Breast epithelium (tissue), 4 donors: ENCODE results near the gene CXCL1. TPM values are rescaled to one million over a fixed set of nuclear protein-coding genes. Genes with fewer than 3 reads are reported as not detected.

Source experiments
- DNase-seq, 2 donors: peaks; one replicate each; pipeline ENCODE4 v3.0.0-alpha.2; 2019; ENCODE audit warnings: low spot score in 2 of 2
- H3K27ac ChIP-seq, 2 donors: fragments of 200-600 bp; sonication (generic) in 1 of 2; one replicate each; pipeline ENCODE4 v1.5.1; 2016 to 2019; ENCODE audit warnings: mild to moderate bottlenecking in 1 of 2
- H3K27me3 ChIP-seq, 2 donors: fragments of 200-600 bp; sonication (generic) in 1 of 2; one replicate each; pipeline versions ENCODE4 v1.5.1 to v1.6.0; 2017 to 2019; ENCODE audit warnings: control low read depth in 1 of 2, mild to moderate bottlenecking in 1 of 2
- H3K36me3 ChIP-seq: fragments of 200-600 bp; one replicate; pipeline ENCODE4 v1.5.1; 2019
- H3K4me1 ChIP-seq, 2 donors: fragments of 200-600 bp; sonication (generic); one replicate each; pipeline ENCODE4 v1.5.1; 2016 to 2019; ENCODE audit warnings: control low read depth in 1 of 2
- H3K4me3 ChIP-seq, 3 donors: fragments of 200-600 bp; sonication (generic); 1 replicate in 2 of 3; 2 replicates in 1 of 3; pipeline ENCODE4 v1.5.1; 2016 to 2019; ENCODE audit warnings: mild to moderate bottlenecking in 3 of 3, moderate library complexity in 2 of 3
- H3K9me3 ChIP-seq, 2 donors: fragments of 200-600 bp; sonication (generic) in 1 of 2; one replicate each; pipeline ENCODE4 v1.5.1; 2016 to 2019; ENCODE audit warnings: control low read depth in 1 of 2
- POLR2A ChIP-seq: fragments of 450-650 bp; IDR thresholded peaks from one replicate; pipeline ENCODE4 v1.6.1; 2016; ENCODE audit warnings: antibody characterized with exemption, mild to moderate bottlenecking, moderate library complexity
- POLR2AphosphoS5 ChIP-seq, 3 donors: sonication (generic); formaldehyde crosslinking; IDR thresholded peaks; one replicate each; pipeline ENCODE4 v1.6.1; 2017; ENCODE audit warnings: antibody characterized with exemption in 3 of 3
- intact Hi-C: fragments of 100-400 bp; cut with DNase I; formaldehyde crosslinking; loops from one replicate; pipeline ENCODE4 v1.15.1; 2023; ENCODE audit warnings: low total_unique reads
- total RNA-seq, 3 donors: library from RNA; depleted of rRNA; stranded (reverse); fragments of >200 nt; gene quantifications; one replicate each; pipeline ENCODE4 v1.1.0, GENCODE V29; 2016
- TF ChIP-seq, protein P1 (sequence below), 3 donors: fragments of 450-650 bp; IDR thresholded peaks; one replicate each; pipeline ENCODE4 v1.5.1; 2016 to 2017; ENCODE audit warnings: antibody characterized with exemption in 3 of 3, mild to moderate bottlenecking in 3 of 3, moderate library complexity in 3 of 3

The CXCL1 gene
- total RNA-seq, 3 donors from 2014 or later: 0.80 to 31.3 (median 17.7) TPM

DNA sequence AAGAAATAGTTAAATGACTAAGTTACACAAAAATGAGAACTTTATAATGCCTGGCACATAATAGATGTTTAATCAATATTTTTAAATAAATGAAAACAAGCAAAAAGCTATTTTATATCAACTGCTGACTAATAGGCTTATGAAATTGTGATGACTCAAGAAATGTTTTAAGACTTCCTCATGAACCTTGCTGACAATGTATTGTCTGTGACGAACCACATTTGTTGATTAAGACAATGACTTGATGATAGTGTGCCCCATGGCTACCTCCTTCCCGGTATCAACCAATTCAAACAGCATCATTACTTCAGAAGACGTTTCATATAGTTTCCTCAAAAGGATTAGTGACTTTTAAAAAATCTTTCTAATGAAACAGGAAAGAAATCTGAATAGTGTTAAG is 24.8 kb upstream of the CXCL1 start:
- no peak for TF ChIP-seq POLR2AphosphoS5 (IDR thresholded peaks at IDR 0.05)
- TF ChIP-seq, protein P1, sequence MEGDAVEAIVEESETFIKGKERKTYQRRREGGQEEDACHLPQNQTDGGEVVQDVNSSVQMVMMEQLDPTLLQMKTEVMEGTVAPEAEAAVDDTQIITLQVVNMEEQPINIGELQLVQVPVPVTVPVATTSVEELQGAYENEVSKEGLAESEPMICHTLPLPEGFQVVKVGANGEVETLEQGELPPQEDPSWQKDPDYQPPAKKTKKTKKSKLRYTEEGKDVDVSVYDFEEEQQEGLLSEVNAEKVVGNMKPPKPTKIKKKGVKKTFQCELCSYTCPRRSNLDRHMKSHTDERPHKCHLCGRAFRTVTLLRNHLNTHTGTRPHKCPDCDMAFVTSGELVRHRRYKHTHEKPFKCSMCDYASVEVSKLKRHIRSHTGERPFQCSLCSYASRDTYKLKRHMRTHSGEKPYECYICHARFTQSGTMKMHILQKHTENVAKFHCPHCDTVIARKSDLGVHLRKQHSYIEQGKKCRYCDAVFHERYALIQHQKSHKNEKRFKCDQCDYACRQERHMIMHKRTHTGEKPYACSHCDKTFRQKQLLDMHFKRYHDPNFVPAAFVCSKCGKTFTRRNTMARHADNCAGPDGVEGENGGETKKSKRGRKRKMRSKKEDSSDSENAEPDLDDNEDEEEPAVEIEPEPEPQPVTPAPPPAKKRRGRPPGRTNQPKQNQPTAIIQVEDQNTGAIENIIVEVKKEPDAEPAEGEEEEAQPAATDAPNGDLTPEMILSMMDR (IDR thresholded peaks at IDR 0.05): no peak
- no peak for TF ChIP-seq POLR2A
- Histone ChIP-seq H3K4me3 (no peak overlapping the region), H3K27ac (no peak overlapping the region), H3K4me1 (no peaks in the 10 kb centered on the region), H3K9me3 (no peaks in the 10 kb centered on the region), H3K36me3 (no peaks in the 10 kb centered on the region), H3K27me3 (no peaks in the 10 kb centered on the region)
- intact Hi-C loops: no loop called here
- DNase-seq: no peak

DNA sequence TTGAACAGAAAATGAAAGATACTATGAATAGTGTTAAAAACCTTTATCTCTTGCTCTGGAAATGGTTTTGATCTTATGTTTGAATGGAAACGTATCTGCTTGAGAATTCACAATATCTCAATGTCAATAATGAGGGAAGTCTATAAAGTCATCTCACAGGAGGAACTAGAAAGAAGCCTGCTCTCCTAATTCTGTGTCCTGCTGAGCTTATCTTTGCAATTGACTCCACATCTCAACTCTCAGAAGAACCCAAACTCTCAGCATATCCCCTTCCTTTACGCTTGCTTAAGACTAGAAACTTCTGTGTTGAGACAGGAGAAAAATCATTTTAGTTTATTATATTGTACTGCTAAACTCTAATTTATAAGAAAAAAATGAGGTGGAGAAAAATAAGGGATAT is 24.4 kb upstream of the CXCL1 start:
- intact Hi-C loops: no loop called here
- no peaks in the 10 kb centered on the region for H3K9me3 ChIP-seq
- H3K4me1 ChIP-seq: no peaks in the 10 kb centered on the region
- no peak overlapping the region for H3K27ac ChIP-seq
- H3K27me3 ChIP-seq: no peaks in the 10 kb centered on the region
- TF ChIP-seq, protein P1 (IDR thresholded peaks at IDR 0.05): no peak
- TF ChIP-seq POLR2AphosphoS5 (IDR thresholded peaks at IDR 0.05) (no peak), POLR2A (no peak)
- DNase-seq: no peak
- H3K36me3 ChIP-seq: no peaks in the 10 kb centered on the region
- no peak overlapping the region for H3K4me3 ChIP-seq

DNA sequence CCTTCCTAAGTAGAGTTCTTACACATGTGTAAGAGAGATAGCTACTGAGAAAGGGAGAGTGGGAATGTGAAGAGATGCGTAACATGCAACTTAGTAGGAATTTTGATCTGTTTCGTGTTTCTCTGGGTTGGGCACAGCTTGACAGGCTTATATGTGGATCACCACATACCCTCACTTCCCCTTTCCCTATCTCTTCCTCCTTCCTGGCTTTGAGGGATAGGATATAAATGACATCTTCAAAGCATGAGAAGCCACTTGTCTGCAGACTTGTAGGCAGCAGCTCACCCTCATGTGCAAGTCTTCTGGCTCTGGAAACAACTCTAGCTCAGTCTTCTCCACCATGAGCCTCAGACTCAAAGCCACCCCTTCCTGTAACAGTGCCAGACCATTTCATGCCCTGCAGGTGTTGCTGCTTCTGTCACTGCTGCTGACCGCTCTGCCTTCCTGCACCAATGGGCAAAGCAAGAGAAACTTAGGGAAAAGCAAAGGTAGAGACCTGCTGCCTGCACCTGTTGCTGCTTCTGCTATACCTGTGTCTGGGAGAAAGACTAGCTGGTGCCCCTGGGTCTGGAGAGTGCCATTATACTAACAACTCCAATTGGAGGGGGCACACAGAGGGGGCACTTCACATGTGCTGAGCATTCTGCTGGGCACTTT is 21.5 kb upstream of the CXCL1 start:
- intact Hi-C loops: no loop called here
- H3K27me3 ChIP-seq: no peaks in the 10 kb centered on the region
- TF ChIP-seq, protein P1 (IDR thresholded peaks at IDR 0.05): no peak
- TF ChIP-seq POLR2A: no peak
- no peak for TF ChIP-seq POLR2AphosphoS5 (IDR thresholded peaks at IDR 0.05)
- no peak overlapping the region for H3K27ac ChIP-seq
- no peaks in the 10 kb centered on the region for H3K9me3 ChIP-seq
- H3K4me3 ChIP-seq: no peak overlapping the region
- no peaks in the 10 kb centered on the region for H3K4me1 ChIP-seq
- DNase-seq: no peak
- no peaks in the 10 kb centered on the region for H3K36me3 ChIP-seq

DNA sequence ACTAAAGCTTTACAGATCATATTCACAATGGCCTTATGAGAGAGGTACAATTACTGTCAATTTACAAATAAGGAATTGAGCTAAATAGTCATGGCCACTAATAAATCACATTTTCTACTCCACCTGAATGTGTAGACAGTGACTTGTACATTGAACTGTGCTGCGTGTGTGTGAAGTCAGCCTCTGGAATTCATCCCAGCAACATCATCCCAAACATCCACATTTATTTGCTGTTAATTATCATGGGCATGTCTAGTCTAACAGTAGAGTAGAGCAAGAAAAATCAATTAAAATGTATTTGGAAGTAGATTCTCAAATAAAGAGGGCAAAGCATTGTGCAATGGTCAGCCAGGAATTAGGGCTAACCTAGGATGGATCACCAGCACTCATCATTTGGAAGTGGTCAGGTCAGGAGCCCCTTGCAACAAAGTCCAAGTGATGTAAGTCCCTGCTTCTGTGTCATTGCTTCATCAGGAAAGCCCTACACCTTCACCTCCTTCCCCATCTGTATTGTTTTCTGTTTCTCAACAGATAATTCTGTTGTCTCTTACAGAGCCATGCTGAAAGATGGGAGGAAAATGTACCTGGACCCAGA is 20.9 kb upstream of the CXCL1 start:
- Histone ChIP-seq H3K4me1 (no peaks in the 10 kb centered on the region), H3K36me3 (no peaks in the 10 kb centered on the region), H3K27ac (no peak overlapping the region), H3K27me3 (no peaks in the 10 kb centered on the region), H3K9me3 (no peaks in the 10 kb centered on the region), H3K4me3 (no peak overlapping the region)
- intact Hi-C loops: no loop called here
- no peak for DNase-seq
- TF ChIP-seq POLR2A: no peak
- TF ChIP-seq, protein P1 (IDR thresholded peaks at IDR 0.05): no peak
- no peak for TF ChIP-seq POLR2AphosphoS5 (IDR thresholded peaks at IDR 0.05)

DNA sequence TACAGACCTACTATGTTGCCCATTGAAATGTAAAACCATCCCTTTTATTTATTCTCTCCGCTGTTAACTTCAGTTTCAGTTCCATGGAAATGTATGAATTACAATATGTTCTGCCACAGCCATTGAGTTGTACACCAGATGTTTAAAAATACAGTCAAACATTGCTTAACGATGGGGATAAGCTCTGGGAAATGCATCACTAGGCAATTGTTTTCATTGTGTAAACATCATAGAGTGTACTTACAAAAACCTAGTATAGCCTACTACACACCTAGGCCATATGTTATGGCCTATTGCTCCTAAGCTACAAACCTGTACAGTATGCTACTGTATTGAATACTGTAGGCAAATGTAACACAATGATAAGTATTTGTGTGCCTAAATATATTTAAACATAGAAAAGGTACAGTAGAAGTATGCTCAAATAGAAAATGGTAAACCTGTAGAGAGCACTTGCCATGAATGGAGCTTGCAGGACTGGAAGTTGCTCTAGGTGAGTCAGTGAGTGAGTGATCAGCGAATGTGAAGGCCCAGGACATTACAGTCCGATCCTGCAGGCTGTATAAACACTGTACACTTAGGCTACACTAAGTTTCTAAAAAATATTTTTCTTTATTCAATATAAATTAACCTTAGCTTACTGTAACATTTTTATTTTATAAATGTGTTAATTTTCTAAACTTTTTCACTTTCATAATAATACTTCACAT is 18.8 kb upstream of the CXCL1 start:
- no peak for DNase-seq
- Histone ChIP-seq H3K4me3 (no peak overlapping the region), H3K9me3 (no peaks in the 10 kb centered on the region), H3K4me1 (no peaks in the 10 kb centered on the region), H3K27me3 (no peaks in the 10 kb centered on the region), H3K27ac (no peak overlapping the region), H3K36me3 (no peaks in the 10 kb centered on the region)
- intact Hi-C loops: no loop called here
- TF ChIP-seq, protein P1 (IDR thresholded peaks at IDR 0.05): no peak
- no peak for TF ChIP-seq POLR2AphosphoS5 (IDR thresholded peaks at IDR 0.05)
- no peak for TF ChIP-seq POLR2A
